ENCODE measurements around the gene GCNT2.

GCNT2 gene

DNA sequence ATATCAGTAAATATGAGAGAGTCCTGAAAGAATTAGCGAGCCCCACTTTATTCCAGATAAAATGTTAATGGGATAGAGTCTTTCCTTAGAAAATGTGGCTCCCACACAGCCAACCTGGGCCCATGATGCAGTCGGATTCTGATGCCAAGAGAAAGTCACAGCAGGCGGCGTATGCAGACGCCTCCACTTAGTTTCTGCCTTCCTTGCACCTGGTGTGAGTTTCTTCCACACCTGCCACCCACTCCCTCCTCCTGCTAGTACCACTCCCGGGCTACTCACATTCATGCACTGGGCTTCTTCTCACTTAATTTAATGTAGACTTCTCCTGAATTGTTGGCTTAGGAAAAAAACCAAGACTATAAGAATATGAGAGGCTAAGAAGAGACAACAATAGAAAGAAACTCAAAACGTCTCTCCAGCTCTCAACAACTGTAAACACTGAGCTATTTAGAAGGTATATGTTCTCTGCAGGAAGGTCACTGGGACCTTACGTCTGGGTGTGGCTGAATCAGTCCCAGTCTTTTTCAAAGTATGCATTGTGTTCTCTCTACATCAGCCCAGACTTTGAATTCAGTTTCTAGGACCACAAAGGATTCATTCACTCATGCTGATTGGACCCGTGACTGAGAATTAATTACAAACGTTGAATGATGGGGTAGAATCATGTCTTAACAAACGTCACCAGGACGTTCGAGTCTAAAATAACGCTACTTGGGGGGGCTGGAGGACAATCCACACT is 70.4 kb downstream of the GCNT2 start:
- DNase-seq: no peak
- TF ChIP-seq, protein P1, sequence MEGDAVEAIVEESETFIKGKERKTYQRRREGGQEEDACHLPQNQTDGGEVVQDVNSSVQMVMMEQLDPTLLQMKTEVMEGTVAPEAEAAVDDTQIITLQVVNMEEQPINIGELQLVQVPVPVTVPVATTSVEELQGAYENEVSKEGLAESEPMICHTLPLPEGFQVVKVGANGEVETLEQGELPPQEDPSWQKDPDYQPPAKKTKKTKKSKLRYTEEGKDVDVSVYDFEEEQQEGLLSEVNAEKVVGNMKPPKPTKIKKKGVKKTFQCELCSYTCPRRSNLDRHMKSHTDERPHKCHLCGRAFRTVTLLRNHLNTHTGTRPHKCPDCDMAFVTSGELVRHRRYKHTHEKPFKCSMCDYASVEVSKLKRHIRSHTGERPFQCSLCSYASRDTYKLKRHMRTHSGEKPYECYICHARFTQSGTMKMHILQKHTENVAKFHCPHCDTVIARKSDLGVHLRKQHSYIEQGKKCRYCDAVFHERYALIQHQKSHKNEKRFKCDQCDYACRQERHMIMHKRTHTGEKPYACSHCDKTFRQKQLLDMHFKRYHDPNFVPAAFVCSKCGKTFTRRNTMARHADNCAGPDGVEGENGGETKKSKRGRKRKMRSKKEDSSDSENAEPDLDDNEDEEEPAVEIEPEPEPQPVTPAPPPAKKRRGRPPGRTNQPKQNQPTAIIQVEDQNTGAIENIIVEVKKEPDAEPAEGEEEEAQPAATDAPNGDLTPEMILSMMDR (IDR thresholded peaks at IDR 0.05; ENCODE audit: borderline replicate concordance, extremely low read depth, low read length, poor library complexity, severe bottlenecking): no peak
- no peak for TF ChIP-seq EZH2 (IDR thresholded peaks at IDR 0.05; ENCODE audit: borderline replicate concordance, low read depth, low read length, severe bottlenecking)
- Histone ChIP-seq H3K27ac (ENCODE audit: low read length) (no peak overlapping the region), H3K27me3 (ENCODE audit: insufficient read depth, low read length, poor library complexity) (no peaks in the 10 kb centered on the region), H2AFZ (ENCODE audit: low read depth, low read length) (no peak overlapping the region), H3K4me1 (ENCODE audit: insufficient read depth, low read length) (peaks cover 21% of the 10 kb centered on the region), H4K20me1 (ENCODE audit: insufficient read depth, low read length) (no peaks in the 10 kb centered on the region), H3K4me3 (ENCODE audit: low read depth in 1 of 2, low read length in 2 of 2) (no peak overlapping the region), H3K4me2 (ENCODE audit: insufficient read depth, low read length) (no peak overlapping the region), H3K36me3 (ENCODE audit: insufficient read depth, low read length) (no peaks in the 10 kb centered on the region), H3K79me2 (ENCODE audit: insufficient read depth, low read length) (no peaks in the 10 kb centered on the region), H3K9ac (ENCODE audit: low read depth, low read length) (no peak overlapping the region), H3K9me3 (ENCODE audit: insufficient read depth, low read length, severe bottlenecking) (no peaks in the 10 kb centered on the region)
- ATAC-seq (ENCODE audit: insufficient read depth, low read depth): no peak

DNA sequence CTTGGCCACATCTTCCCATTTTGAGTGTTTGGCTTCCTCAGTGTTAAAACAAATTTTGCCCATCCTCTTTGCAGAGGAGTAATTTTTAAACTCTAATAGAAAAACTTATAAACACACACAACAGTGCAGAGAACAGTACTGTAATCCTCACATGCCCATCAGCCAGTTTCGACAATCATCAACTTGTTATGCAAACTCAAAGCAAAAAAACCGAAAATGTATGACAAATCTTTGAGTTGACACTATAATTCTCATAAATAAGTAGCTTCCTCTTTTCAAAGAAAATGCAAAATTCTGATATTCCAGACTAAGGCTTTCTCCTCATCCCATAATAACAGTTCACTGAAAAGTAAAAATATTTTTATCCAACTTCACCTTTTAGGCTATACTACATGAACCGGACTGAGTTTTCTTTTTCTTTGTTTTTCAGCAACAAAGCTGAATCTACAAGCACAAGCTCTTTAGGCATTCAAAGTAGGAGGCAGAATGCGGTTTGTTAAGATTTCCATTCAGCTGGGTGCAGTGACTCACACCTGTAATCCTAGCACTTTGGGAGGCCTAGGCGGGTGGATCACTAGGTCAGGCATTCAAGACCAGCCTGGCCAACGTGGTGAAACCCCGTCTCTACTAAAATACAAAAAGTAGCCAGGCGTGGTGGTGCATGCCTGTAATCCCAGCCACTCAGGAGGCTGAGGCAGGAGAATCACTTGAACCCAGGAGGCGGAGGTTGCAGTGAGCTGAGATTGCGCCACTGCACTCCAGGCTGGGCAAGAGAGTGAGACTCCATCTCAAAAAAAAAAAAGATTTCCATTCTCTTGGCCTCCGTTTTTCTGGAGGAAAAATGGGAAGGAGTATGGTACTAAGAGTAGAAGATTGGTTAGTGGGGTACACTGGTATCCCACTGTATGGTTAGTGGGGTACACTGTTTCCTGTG is 74.8 kb downstream of the GCNT2 start:
- DNase-seq: no peak

GRCh38 chr6:10597499-10598001 is 76.4 kb downstream of the GCNT2 start:
- Histone ChIP-seq H2AFZ (ENCODE audit: low read depth, low read length) (no peak overlapping the region), H3K36me3 (ENCODE audit: insufficient read depth, low read length) (no peaks in the 10 kb centered on the region), H3K9ac (ENCODE audit: low read depth, low read length) (no peak overlapping the region), H3K4me2 (ENCODE audit: insufficient read depth, low read length) (no peak overlapping the region), H3K27ac (ENCODE audit: low read length) (no peak overlapping the region), H3K79me2 (ENCODE audit: insufficient read depth, low read length) (no peaks in the 10 kb centered on the region), H3K9me3 (ENCODE audit: insufficient read depth, low read length, severe bottlenecking) (no peaks in the 10 kb centered on the region), H3K4me3 (ENCODE audit: low read depth in 1 of 2, low read length in 2 of 2) (no peak overlapping the region), H4K20me1 (ENCODE audit: insufficient read depth, low read length) (no peaks in the 10 kb centered on the region), H3K4me1 (ENCODE audit: insufficient read depth, low read length) (no peaks in the 10 kb centered on the region), H3K27me3 (ENCODE audit: insufficient read depth, low read length, poor library complexity) (no peaks in the 10 kb centered on the region)
- no peak for DNase-seq
- no peak for ATAC-seq (ENCODE audit: insufficient read depth, low read depth)
- TF ChIP-seq, protein P1 (IDR thresholded peaks at IDR 0.05; ENCODE audit: borderline replicate concordance, extremely low read depth, low read length, poor library complexity, severe bottlenecking): no peak
- no peak for TF ChIP-seq EZH2 (IDR thresholded peaks at IDR 0.05; ENCODE audit: borderline replicate concordance, low read depth, low read length, severe bottlenecking)

More for the DNA sequence above, 74.8 kb downstream of the GCNT2 start:
- no peak for ATAC-seq (ENCODE audit: insufficient read depth, low read depth)
- Histone ChIP-seq H3K4me3 (ENCODE audit: low read depth in 1 of 2, low read length in 2 of 2) (no peak overlapping the region), H3K4me1 (ENCODE audit: insufficient read depth, low read length) (no peaks in the 10 kb centered on the region), H3K27ac (ENCODE audit: low read length) (no peak overlapping the region), H3K27me3 (ENCODE audit: insufficient read depth, low read length, poor library complexity) (no peaks in the 10 kb centered on the region), H3K9me3 (ENCODE audit: insufficient read depth, low read length, severe bottlenecking) (no peaks in the 10 kb centered on the region), H2AFZ (ENCODE audit: low read depth, low read length) (no peak overlapping the region), H4K20me1 (ENCODE audit: insufficient read depth, low read length) (no peaks in the 10 kb centered on the region), H3K36me3 (ENCODE audit: insufficient read depth, low read length) (no peaks in the 10 kb centered on the region), H3K9ac (ENCODE audit: low read depth, low read length) (no peak overlapping the region), H3K79me2 (ENCODE audit: insufficient read depth, low read length) (no peaks in the 10 kb centered on the region), H3K4me2 (ENCODE audit: insufficient read depth, low read length) (no peak overlapping the region)
- TF ChIP-seq, protein P1 (IDR thresholded peaks at IDR 0.05; ENCODE audit: borderline replicate concordance, extremely low read depth, low read length, poor library complexity, severe bottlenecking): no peak
- no peak for TF ChIP-seq EZH2 (IDR thresholded peaks at IDR 0.05; ENCODE audit: borderline replicate concordance, low read depth, low read length, severe bottlenecking)

All from DND-41 (cell line).